Choroid plexus epithelial cell (primary cell): ENCODE data around the gene ENAM.
A peak's percentile ranks its signal among the peaks of the same experiment; 100 is the strongest.
"Not testable (repeated sequence)": the region's sequence is repeated elsewhere in the genome, so short reads cannot be mapped to it uniquely, and the experiment has no call there.

Experiments used
- DNase-seq: peaks from one replicate; pipeline ENCODE4 v3.0.0-alpha.2; 2010; ENCODE audit warnings: low read depth
- H3K4me3 ChIP-seq: 2 replicates; pipeline ENCODE4 v1.5.1; 2011; ENCODE audit warnings: low read depth, mild to moderate bottlenecking, control low read depth, low read length, moderate library complexity
- CTCF ChIP-seq: conservative IDR thresholded peaks from 2 replicates; pipeline ENCODE4 v1.5.1; 2011; ENCODE audit warnings: low read depth, mild to moderate bottlenecking, control low read depth, inconsistent platforms, low read length, moderate library complexity

The ENAM gene

GRCh38 chr4:70688795-70689231, 60.3 kb downstream of the ENAM start:
- H3K4me3 ChIP-seq: peak overlapping the region; percentile 99
- DNase-seq: no peak
- TF ChIP-seq CTCF: no peak

GRCh38 chr4:70691661-70692060, 63.1 kb downstream of the ENAM start:
- DNase-seq: no peak
- H3K4me3 ChIP-seq: no peak overlapping the region
- TF ChIP-seq CTCF: no peak

GRCh38 chr4:70694633-70695032, 66.1 kb downstream of the ENAM start:
- DNase-seq, H3K4me3 ChIP-seq: not testable (repeated sequence)
